Neural crest cell (in vitro differentiated cells): ENCODE data around the gene AHI1. TPM values are rescaled to one million over a fixed set of nuclear protein-coding genes. Genes with fewer than 3 reads are reported as not detected.

ENCODE experiments used
- DNase-seq: peaks from one replicate; pipeline ENCODE4 v3.0.0; 2021; ENCODE audit warnings: low read depth, mixed read lengths, low spot score
- H3K27ac Mint-ChIP-seq: one replicate; pipeline ENCODE4 v1.8.0; 2021; ENCODE audit warnings: mild to moderate bottlenecking, mixed read lengths; ENCODE audit not compliant: unreplicated experiment
- H3K27me3 Mint-ChIP-seq: 2 replicates; pipeline ENCODE4 v1.8.0; 2021; ENCODE audit warnings: low read depth, mild to moderate bottlenecking, mixed read lengths
- H3K36me3 Mint-ChIP-seq: 2 replicates; pipeline ENCODE4 v1.8.0; 2021; ENCODE audit warnings: low read depth, mild to moderate bottlenecking, mixed read lengths
- H3K4me1 Mint-ChIP-seq: 2 replicates; pipeline ENCODE4 v1.8.0; 2021; ENCODE audit warnings: mixed read lengths
- H3K4me3 Mint-ChIP-seq: one replicate; pipeline ENCODE4 v1.8.0; 2021; ENCODE audit warnings: mild to moderate bottlenecking, mixed read lengths
- H3K9me3 Mint-ChIP-seq: 2 replicates; pipeline ENCODE4 v1.8.0; 2021; ENCODE audit warnings: mixed read lengths
- CTCF ChIP-seq: fragments of 200-600 bp; sonication (generic); conservative IDR thresholded peaks from 2 replicates; pipeline ENCODE4 v1.5.0; 2021; ENCODE audit warnings: antibody characterized with exemption, mild to moderate bottlenecking
- total RNA-seq: library from RNA; stranded (reverse); gene quantifications from 2 replicates; pipeline ENCODE4 v1.2.1, GENCODE V29; 2021

AHI1 gene
- total RNA-seq, 1 donor from 2014 or later: 27.6 TPM

- TF ChIP-seq CTCF: no peak
- peaks cover 37% of the 10 kb centered on the region for H3K36me3 Mint-ChIP-seq
Measured at GRCh38 chr6:135465903-135466302, 31.6 kb downstream of the AHI1 start.

GRCh38 chr6:135465307-135465706 is 32.2 kb downstream of the AHI1 start:
- peaks cover 32% of the 10 kb centered on the region for H3K36me3 Mint-ChIP-seq
- H3K27me3 Mint-ChIP-seq: no peaks in the 10 kb centered on the region
- TF ChIP-seq CTCF: no peak
- no peaks in the 10 kb centered on the region for H3K4me1 Mint-ChIP-seq
- no peak overlapping the region for H3K4me3 Mint-ChIP-seq
- no peak for DNase-seq
- H3K9me3 Mint-ChIP-seq: peaks cover 3% of the 10 kb centered on the region
- no peak overlapping the region for H3K27ac Mint-ChIP-seq

More at GRCh38 chr6:135465903-135466302, 31.6 kb downstream of the AHI1 start:
- Mint-ChIP-seq H3K27ac (no peak overlapping the region), H3K27me3 (no peaks in the 10 kb centered on the region), H3K9me3 (peaks cover 6% of the 10 kb centered on the region), H3K4me1 (no peaks in the 10 kb centered on the region), H3K4me3 (no peak overlapping the region)
- DNase-seq: no peak

GRCh38 chr6:135464634-135465033 is 32.9 kb downstream of the AHI1 start:
- Mint-ChIP-seq H3K27ac (no peak overlapping the region), H3K4me1 (no peaks in the 10 kb centered on the region), H3K4me3 (no peak overlapping the region), H3K27me3 (no peaks in the 10 kb centered on the region), H3K9me3 (peaks cover under 1% of the 10 kb centered on the region), H3K36me3 (peaks cover 25% of the 10 kb centered on the region)
- no peak for DNase-seq
- no peak for TF ChIP-seq CTCF

GRCh38 chr6:135461208-135461607 is 36.3 kb downstream of the AHI1 start:
- Mint-ChIP-seq H3K9me3 (no peaks in the 10 kb centered on the region), H3K4me1 (no peaks in the 10 kb centered on the region), H3K36me3 (peaks cover 12% of the 10 kb centered on the region), H3K27ac (no peak overlapping the region), H3K27me3 (no peaks in the 10 kb centered on the region), H3K4me3 (no peak overlapping the region)
- TF ChIP-seq CTCF: no peak
- DNase-seq: no peak

- H3K4me1 Mint-ChIP-seq: no peaks in the 10 kb centered on the region
- H3K27me3 Mint-ChIP-seq: no peaks in the 10 kb centered on the region
- TF ChIP-seq CTCF: no peak
- H3K4me3 Mint-ChIP-seq: no peak overlapping the region
- DNase-seq: no peak
- peaks cover 8% of the 10 kb centered on the region for H3K36me3 Mint-ChIP-seq
- H3K27ac Mint-ChIP-seq: no peak overlapping the region
- H3K9me3 Mint-ChIP-seq: no peaks in the 10 kb centered on the region
Measured at GRCh38 chr6:135458051-135458450, 39.5 kb downstream of the AHI1 start.
